HCT116 (cell line): ENCODE data around the gene P4HA1. TPM values are rescaled to one million over a fixed set of nuclear protein-coding genes. Genes with fewer than 3 reads are reported as not detected.
"Not testable (repeated sequence)": the region's sequence is repeated elsewhere in the genome, so short reads cannot be mapped to it uniquely, and the experiment has no call there.

Source experiments
- ATAC-seq: fragments of 200-7000 bp; cut with Tn5 transposase; 2 replicates; pipeline ENCODE4 v1.9.1; 2020; ENCODE audit warnings: mild to moderate bottlenecking, moderate library complexity
- BruUV-seq: library from RNA; stranded (reverse); fragments of 400-500 nt; replicated peaks from 2 replicates; lab custom pipeline; 2021; lab: Mats Ljungman, UMichigan
- CTCF ChIA-PET: fragments of 300-600 bp; sonication (Branson Sonifier 250); formaldehyde crosslinking; loops from one replicate; lab custom pipeline; 2021; ENCODE audit warnings: antibody characterized with exemption; lab: Charles Lee
- POLR2A ChIA-PET: fragments of 300-600, 350-600 bp; sonication (Branson Sonifier 250); formaldehyde crosslinking; loops from one replicate; lab custom pipeline; 2021; ENCODE audit warnings: antibody characterized with exemption; lab: Charles Lee
- RAD21 ChIA-PET, 2 experiments: fragments of 300-600 bp; sonication (Branson Sonifier 250); formaldehyde crosslinking; loops; one replicate each; lab custom pipeline; 2023; ENCODE audit warnings: low total read pairs in 2 of 2; ENCODE audit not compliant: uncharacterized antibody in 2 of 2, unreplicated experiment in 2 of 2, low non-redundant PET in 1 of 2; lab: Charles Lee
- DNase-seq: peaks from one replicate; pipeline ENCODE4 v3.0.0-alpha.2; 2010; ENCODE audit warnings: low read depth, low spot score
- H2AFZ ChIP-seq: fragments of 200-600 bp; shearing (Covaris generic), sonication (generic); 2 replicates; pipeline ENCODE4 v1.6.1; 2017; ENCODE audit warnings: low read depth, mixed run types, mixed read lengths, antibody characterized with exemption, low read length; ENCODE audit not compliant: poor library complexity, severe bottlenecking
- H3K27ac ChIP-seq: 2 replicates; pipeline ENCODE4 v1.5.1; 2012; ENCODE audit warnings: low read depth, low read length
- H3K27me3 ChIP-seq: fragments of 200-600 bp; sonication (generic); 2 replicates; pipeline ENCODE4 v1.6.1; 2016; ENCODE audit warnings: mixed run types, low read length, mixed read lengths; ENCODE audit not compliant: insufficient read depth
- H3K36me3 ChIP-seq, 2 experiments: fragments of 200-500 bp in 1 of 2; fragments of 200-600 bp in 1 of 2; sonication (Bioruptor generic) in 1 of 2; sonication (generic) in 1 of 2; 2 replicates each; pipeline versions ENCODE4 v1.5.1 to v1.6.1; 2014 to 2016; ENCODE audit warnings: low read length in 2 of 2, inconsistent platforms in 1 of 2, mixed read lengths in 1 of 2, mixed run types in 1 of 2; ENCODE audit not compliant: insufficient read depth in 2 of 2, control insufficient read depth in 1 of 2
- H3K4me1 ChIP-seq, 2 experiments: fragments of 200-600 bp in 1 of 2; sonication (generic) in 1 of 2; 2 replicates each; pipeline versions ENCODE4 v1.5.1 to v1.6.1; 2012 to 2017; ENCODE audit warnings: low read length in 2 of 2, inconsistent platforms in 1 of 2, mild to moderate bottlenecking in 1 of 2, mixed read lengths in 1 of 2, mixed run types in 1 of 2, moderate library complexity in 1 of 2; ENCODE audit not compliant: insufficient read depth in 2 of 2, control insufficient read depth in 1 of 2
- H3K4me2 ChIP-seq: fragments of 200-600 bp; sonication (generic); 2 replicates; pipeline ENCODE4 v1.6.1; 2017; ENCODE audit warnings: mixed run types, low read length, mixed read lengths
- H3K4me3 ChIP-seq, 2 experiments: fragments of 200-600 bp in 1 of 2; sonication (generic) in 1 of 2; replicated peaks in 1 of 2; 2 replicates each; pipeline ENCODE4 v1.5.1; 2011 to 2016; ENCODE audit warnings: low read length in 2 of 2, control low read depth in 1 of 2, low read depth in 1 of 2, mild to moderate bottlenecking in 1 of 2, mixed read lengths in 1 of 2, mixed run types in 1 of 2
- H3K79me2 ChIP-seq: fragments of 200-600 bp; sonication (generic); 2 replicates; pipeline ENCODE4 v1.6.1; 2017; ENCODE audit warnings: mild to moderate bottlenecking, mixed run types, low read length, moderate library complexity, mixed read lengths; ENCODE audit not compliant: insufficient read depth
- H3K9ac ChIP-seq: fragments of 200-600 bp; sonication (generic); 2 replicates; pipeline ENCODE4 v1.6.1; 2016; ENCODE audit warnings: low read length, mixed read lengths
- H3K9me2 ChIP-seq: fragments of 200-600 bp; sonication (generic), shearing (Covaris generic); 2 replicates; pipeline ENCODE4 v1.6.1; 2017; ENCODE audit warnings: mixed run types, mild to moderate bottlenecking, moderate library complexity; ENCODE audit not compliant: insufficient read depth
- H3K9me3 ChIP-seq, 2 experiments: fragments of 200-500 bp in 1 of 2; fragments of 200-600 bp in 1 of 2; sonication (Bioruptor generic) in 1 of 2; sonication (generic) in 1 of 2; 2 replicates each; pipeline ENCODE4 v1.6.1; 2014 to 2017; ENCODE audit warnings: low read length in 2 of 2, mixed read lengths in 2 of 2, inconsistent platforms in 1 of 2, low read depth in 1 of 2, mild to moderate bottlenecking in 1 of 2, mixed run types in 1 of 2, moderate library complexity in 1 of 2; ENCODE audit not compliant: control insufficient read depth in 1 of 2, insufficient read depth in 1 of 2
- H4K20me1 ChIP-seq: fragments of 200-600 bp; sonication (generic), shearing (Covaris generic); 2 replicates; pipeline ENCODE4 v1.6.1; 2017; ENCODE audit warnings: mixed run types, mild to moderate bottlenecking, moderate library complexity; ENCODE audit not compliant: insufficient read depth
- CEBPB ChIP-seq: IDR thresholded peaks from 2 replicates; pipeline ENCODE4 v1.6.1; 2012; ENCODE audit warnings: low read depth
- SIN3A ChIP-seq: IDR thresholded peaks from 2 replicates; pipeline ENCODE4 v1.6.1; 2012; ENCODE audit warnings: low read depth
- intact Hi-C: fragments of 100-400 bp; cut with micrococcal nuclease; formaldehyde crosslinking; loops from 2 replicates; pipeline ENCODE4 v1.10.0; 2022
- total RNA-seq: library from RNA; stranded (reverse); gene quantifications from one replicate; pipeline ENCODE4 v1.2.1, GENCODE V29; 2021; ENCODE audit not compliant: unreplicated experiment

P4HA1 gene
- total RNA-seq, 1 experiment from 2014 or later = 49.7 TPM

DNA sequence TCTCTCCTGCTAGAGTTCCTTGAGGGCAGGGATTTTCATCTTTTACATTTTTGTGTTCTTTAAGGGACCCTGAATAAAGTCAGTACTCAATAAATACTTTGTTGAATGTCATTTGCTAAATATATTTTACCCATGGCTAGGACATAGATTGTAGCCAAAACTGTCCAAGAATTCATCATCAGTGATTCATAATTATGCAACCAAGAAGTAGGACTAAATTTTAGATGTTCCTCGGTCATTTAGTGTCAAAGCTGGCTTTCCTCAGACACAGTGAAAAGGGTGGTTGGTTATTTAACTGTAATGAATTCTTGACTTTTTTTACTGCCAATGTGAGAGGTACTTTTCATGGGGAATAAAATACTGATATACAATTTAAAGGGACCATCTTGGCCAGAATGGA is 16.9 kb upstream of the P4HA1 start:
- H3K27ac ChIP-seq = no peak overlapping the region
- H2AFZ ChIP-seq = no peak overlapping the region
- ChIA-PET POLR2A (interaction anchor here (1.0 to 1.6 kb wide), 2 partner anchors 17 to 19 kb away, joined by 3 read pairs; partner anchors contain the start of gene P4HA1), CTCF (no interaction called here), RAD21 (no interaction called here)
- no peak overlapping the region for H3K9ac ChIP-seq
- H4K20me1 ChIP-seq = no peaks in the 10 kb centered on the region
- BruUV-seq = no TSS peak
- H3K9me3 ChIP-seq = peaks cover 0 to 4% of the 10 kb centered on the region in 2 experiments; a peak in 1 of 4 replicates
- ATAC-seq = no peak
- DNase-seq = no peak
- H3K4me3 ChIP-seq = no peak overlapping the region
- peak overlapping the region; percentile 5; the same call in 1 of the 2 replicates for H3K4me2 ChIP-seq
- intact Hi-C loops = no loop called here
- peaks cover 18 to 33% of the 10 kb centered on the region in 2 experiments for H3K4me1 ChIP-seq
- TF ChIP-seq CEBPB (peak; percentile 29; the same call in 1 of the 2 replicates), SIN3A (no peak)
- TF ChIP-seq, all 23 proteins: peak for 1
- Histone ChIP-seq H3K27me3 (no peaks in the 10 kb centered on the region), H3K9me2 (no peaks in the 10 kb centered on the region), H3K36me3 (peaks cover 0 to 3% of the 10 kb centered on the region in 2 experiments; a peak in 1 of 4 replicates), H3K79me2 (no peaks in the 10 kb centered on the region)

DNA sequence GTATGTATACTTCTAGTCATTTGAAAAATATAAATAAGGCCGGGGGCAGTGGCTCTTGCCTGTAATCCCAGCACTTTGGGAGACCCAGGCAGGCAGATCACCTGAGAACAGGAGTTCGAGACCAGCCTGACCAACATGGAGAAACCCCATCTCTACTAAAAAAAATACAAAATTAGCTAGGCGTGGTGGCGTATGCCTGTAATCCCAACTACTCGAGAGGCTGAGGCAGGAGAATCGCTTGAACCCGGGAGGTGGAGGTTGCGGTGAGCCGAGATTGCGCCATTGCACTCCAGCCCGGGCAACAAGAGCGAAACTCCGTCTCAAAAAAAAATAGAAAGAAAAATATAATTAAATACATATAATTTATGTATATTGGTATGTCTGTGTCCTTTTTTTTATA is 15.4 kb upstream of the P4HA1 start:
- intact Hi-C loops, ATAC-seq: not testable (repeated sequence)
- peak overlapping the region; percentile 66 for H3K4me2 ChIP-seq

More for the DNA sequence above, 15.4 kb upstream of the P4HA1 start:
- H2AFZ ChIP-seq, H3K9me3 ChIP-seq, H3K36me3 ChIP-seq, H3K9me2 ChIP-seq, H3K79me2 ChIP-seq, RAD21 ChIA-PET, DNase-seq, H3K27me3 ChIP-seq, CTCF ChIA-PET, H4K20me1 ChIP-seq, BruUV-seq: not testable (repeated sequence)
- Histone ChIP-seq H3K4me3 (peak overlapping the region in 1 of 2 experiments; percentile 57; a peak in 1 of 4 replicates), H3K9ac (peak overlapping the region; percentile 71), H3K4me1 (peaks cover 7 to 18% of the 10 kb centered on the region in 2 experiments), H3K27ac (peak overlapping the region; percentile 62; the same call in 1 of the 2 replicates)
- POLR2A ChIA-PET = interaction anchor here (2.8 kb wide), 1 partner anchor 16 kb away, joined by 27 read pairs; the partner anchor contains the start of gene P4HA1
